H9 (cell line): ENCODE results near the gene PICALM. TPM values are rescaled to one million over a fixed set of nuclear protein-coding genes. Genes with fewer than 3 reads are reported as not detected.

ENCODE experiments used
- DNase-seq: peaks from one replicate; pipeline ENCODE4 v3.0.0-alpha.2; 2017
- H2AFZ ChIP-seq: one replicate; pipeline ENCODE4 v1.6.1; 2013; ENCODE audit warnings: mild to moderate bottlenecking, low read length, control low read depth, moderate library complexity
- H2AK5ac ChIP-seq: 2 replicates; pipeline ENCODE4 v1.6.1; 2013; ENCODE audit warnings: low read length, control low read depth, mixed read lengths; ENCODE audit not compliant: insufficient read length
- H2BK120ac ChIP-seq: one replicate; pipeline ENCODE4 v1.6.1; 2013; ENCODE audit warnings: low read depth, mild to moderate bottlenecking, low read length, control low read depth, inconsistent platforms; ENCODE audit not compliant: poor library complexity, severe bottlenecking
- H2BK12ac ChIP-seq: 2 replicates; pipeline ENCODE4 v1.6.1; 2013; ENCODE audit warnings: low read length, control low read depth, mixed read lengths, low read depth; ENCODE audit not compliant: insufficient read length
- H2BK15ac ChIP-seq: 2 replicates; pipeline ENCODE4 v1.6.1; 2013; ENCODE audit warnings: low read depth, low read length, control low read depth
- H2BK20ac ChIP-seq: one replicate; pipeline ENCODE4 v1.6.1; 2013; ENCODE audit warnings: low read depth, mild to moderate bottlenecking, low read length, control low read depth, inconsistent platforms; ENCODE audit not compliant: poor library complexity, severe bottlenecking
- H2BK5ac ChIP-seq: 2 replicates; pipeline ENCODE4 v1.6.1; 2013; ENCODE audit warnings: low read length, control low read depth, mixed read lengths; ENCODE audit not compliant: insufficient read length
- H3K14ac ChIP-seq: 2 replicates; pipeline ENCODE4 v1.6.1; 2013; ENCODE audit warnings: low read length, control low read depth; ENCODE audit not compliant: insufficient read depth
- H3K18ac ChIP-seq: 2 replicates; pipeline ENCODE4 v1.6.1; 2013; ENCODE audit warnings: low read depth, mild to moderate bottlenecking, mixed read lengths, low read length, control low read depth; ENCODE audit not compliant: insufficient read length
- H3K23ac ChIP-seq: 2 replicates; pipeline ENCODE4 v1.6.1; 2013; ENCODE audit warnings: low read length, control low read depth, mixed read lengths, low read depth; ENCODE audit not compliant: insufficient read length
- H3K23me2 ChIP-seq: 2 replicates; pipeline ENCODE4 v1.6.1; 2013; ENCODE audit warnings: low read depth, mild to moderate bottlenecking, mixed read lengths, low read length, control low read depth; ENCODE audit not compliant: insufficient read length, poor library complexity, severe bottlenecking
- H3K27ac ChIP-seq: 2 replicates; pipeline ENCODE4 v1.5.1; 2013; ENCODE audit warnings: low read length, control low read depth, mixed read lengths, low read depth; ENCODE audit not compliant: insufficient read length
- H3K27me3 ChIP-seq: 2 replicates; pipeline ENCODE4 v1.6.1; 2013; ENCODE audit warnings: low read length, control low read depth, inconsistent platforms; ENCODE audit not compliant: insufficient read depth
- H3K4ac ChIP-seq: 2 replicates; pipeline ENCODE4 v1.6.1; 2013; ENCODE audit warnings: low read depth, mild to moderate bottlenecking, control low read depth, inconsistent platforms, low read length, moderate library complexity
- H3K4me1 ChIP-seq: 2 replicates; pipeline ENCODE4 v1.6.1; 2013; ENCODE audit warnings: low read length, control low read depth, inconsistent platforms; ENCODE audit not compliant: insufficient read depth
- H3K4me2 ChIP-seq: 2 replicates; pipeline ENCODE4 v1.6.1; 2013; ENCODE audit warnings: low read length, control low read depth, mixed read lengths; ENCODE audit not compliant: insufficient read length, insufficient read depth
- H3K56ac ChIP-seq: 2 replicates; pipeline ENCODE4 v1.6.1; 2013; ENCODE audit warnings: low read depth, mild to moderate bottlenecking, mixed read lengths, low read length, control low read depth; ENCODE audit not compliant: insufficient read length
- H3K79me1 ChIP-seq: 2 replicates; pipeline ENCODE4 v1.6.1; 2013; ENCODE audit warnings: low read depth, mild to moderate bottlenecking, moderate library complexity, low read length, control low read depth, inconsistent platforms; ENCODE audit not compliant: insufficient read depth, poor library complexity, severe bottlenecking
- H3K79me2 ChIP-seq: 2 replicates; pipeline ENCODE4 v1.6.1; 2013; ENCODE audit warnings: low read length, control low read depth, inconsistent platforms; ENCODE audit not compliant: insufficient read depth
- H3K9ac ChIP-seq: 2 replicates; pipeline ENCODE4 v1.6.1; 2013; ENCODE audit warnings: low read length, control low read depth, mixed read lengths; ENCODE audit not compliant: insufficient read length; ENCODE audit errors: extremely low read depth
- H3K9me3 ChIP-seq: one replicate; pipeline ENCODE4 v1.6.1; 2013; ENCODE audit warnings: low read depth, low read length, inconsistent platforms; ENCODE audit not compliant: control insufficient read depth
- H3T11ph ChIP-seq: one replicate; pipeline ENCODE4 v1.6.1; 2013; ENCODE audit warnings: mild to moderate bottlenecking, low read length, control low read depth, inconsistent platforms
- H4K20me1 ChIP-seq: one replicate; pipeline ENCODE4 v1.6.1; 2013; ENCODE audit not compliant: control insufficient read depth, insufficient read length, insufficient read depth
- H4K5ac ChIP-seq: 2 replicates; pipeline ENCODE4 v1.6.1; 2013; ENCODE audit warnings: low read depth, mild to moderate bottlenecking, mixed read lengths, low read length, control low read depth; ENCODE audit not compliant: insufficient read length
- H4K8ac ChIP-seq: replicated peaks from 2 replicates; pipeline ENCODE4 v1.6.1; 2013; ENCODE audit warnings: low read length, control low read depth, mixed read lengths, low read depth; ENCODE audit not compliant: insufficient read length
- H4K91ac ChIP-seq: 2 replicates; pipeline ENCODE4 v1.6.1; 2013; ENCODE audit warnings: low read depth, mild to moderate bottlenecking, moderate library complexity, mixed read lengths, low read length, control low read depth; ENCODE audit not compliant: insufficient read length
- H3K27ac Mint-ChIP-seq, 3 experiments: 2 replicates in 2 of 3; 3 replicates in 1 of 3; pipeline ENCODE4 v1.8.0; 2020 to 2021; ENCODE audit warnings: mixed read lengths in 3 of 3, mild to moderate bottlenecking in 1 of 3, moderate library complexity in 1 of 3
- H3K27me3 Mint-ChIP-seq: 2 replicates; pipeline ENCODE4 v1.8.0; 2021; ENCODE audit warnings: low read depth, mild to moderate bottlenecking, moderate library complexity, mixed read lengths
- H3K36me3 Mint-ChIP-seq, 3 experiments: 2 replicates in 2 of 3; 3 replicates in 1 of 3; pipeline ENCODE4 v1.8.0; 2020 to 2021; ENCODE audit warnings: low read depth in 3 of 3, mixed read lengths in 3 of 3; ENCODE audit not compliant: insufficient read depth in 1 of 3
- H3K4me1 Mint-ChIP-seq, 2 experiments: 2 replicates each; pipeline ENCODE4 v1.8.0; 2020; ENCODE audit warnings: mixed read lengths in 2 of 2
- H3K4me3 Mint-ChIP-seq, 2 experiments: 2 replicates in 1 of 2; 3 replicates in 1 of 2; pipeline ENCODE4 v1.8.0; 2020 to 2021; ENCODE audit warnings: mild to moderate bottlenecking in 2 of 2, mixed read lengths in 2 of 2, moderate library complexity in 1 of 2
- H3K9me3 Mint-ChIP-seq, 2 experiments: 2 replicates in 1 of 2; 3 replicates in 1 of 2; pipeline ENCODE4 v1.8.0; 2020; ENCODE audit warnings: mild to moderate bottlenecking in 2 of 2, mixed read lengths in 2 of 2, moderate library complexity in 1 of 2
- CTCF ChIP-seq: fragments of 200-600 bp; sonication (generic); conservative IDR thresholded peaks from 3 replicates; pipeline ENCODE4 v1.8.0; 2021; ENCODE audit warnings: antibody characterized with exemption, mild to moderate bottlenecking
- total RNA-seq: library from RNA; stranded (reverse); gene quantifications from 2 replicates; pipeline ENCODE4 v1.2.1, GENCODE V29; 2021

PICALM gene
- total RNA-seq, 1 experiment from 2014 or later = 76.4 TPM

GRCh38 chr11:86039094-86039493 is 29.8 kb downstream of the PICALM start:
- no peak for DNase-seq
- no peaks in the 10 kb centered on the region for H4K20me1 ChIP-seq
- H3K27me3 ChIP-seq = no peaks in the 10 kb centered on the region
- TF ChIP-seq CTCF = no peak
- H2BK12ac ChIP-seq = no peak overlapping the region
- no peak overlapping the region for H4K8ac ChIP-seq
- H2AK5ac ChIP-seq = no peak overlapping the region
- no peak overlapping the region for H2BK20ac ChIP-seq
- no peak overlapping the region for H3K4me2 ChIP-seq
- H2BK15ac ChIP-seq = no peak overlapping the region
- no peak overlapping the region for H3K4me3 Mint-ChIP-seq
- H3K4me1 Mint-ChIP-seq = peaks cover 27 to 32% of the 10 kb centered on the region in 2 experiments
- no peak overlapping the region for H2BK5ac ChIP-seq
- no peaks in the 10 kb centered on the region; the same call in 1 of the 2 replicates for H3K4me1 ChIP-seq
- no peak overlapping the region for H3K14ac ChIP-seq
- H3K79me2 ChIP-seq = peaks cover 16% of the 10 kb centered on the region; the same call in 1 of the 2 replicates
- no peaks in the 10 kb centered on the region for H3K9me3 Mint-ChIP-seq
- no peak overlapping the region for H2AFZ ChIP-seq
- no peaks in the 10 kb centered on the region for H3K27me3 Mint-ChIP-seq
- no peak overlapping the region for H4K91ac ChIP-seq
- no peak overlapping the region for H2BK120ac ChIP-seq
- no peaks in the 10 kb centered on the region for H3K9me3 ChIP-seq
- no peak overlapping the region for H3K9ac ChIP-seq
- no peak overlapping the region for H3K56ac ChIP-seq
- H3K27ac ChIP-seq = no peak overlapping the region
- H3K23ac ChIP-seq = no peak overlapping the region
- no peaks in the 10 kb centered on the region for H3K79me1 ChIP-seq
- no peaks in the 10 kb centered on the region for H3K36me3 Mint-ChIP-seq
- H3T11ph ChIP-seq = no peak overlapping the region
- no peak overlapping the region for H4K5ac ChIP-seq
- no peak overlapping the region for H3K18ac ChIP-seq
- H3K27ac Mint-ChIP-seq = no peak overlapping the region
- H3K4ac ChIP-seq = no peak overlapping the region
- H3K23me2 ChIP-seq = no peaks in the 10 kb centered on the region
